H9 (cell line): ENCODE results near the gene PLA2G15. TPM values are rescaled to one million over a fixed set of nuclear protein-coding genes. Genes with fewer than 3 reads are reported as not detected.

Experiments used
- DNase-seq: peaks from one replicate; pipeline ENCODE4 v3.0.0-alpha.2; 2017
- H2AFZ ChIP-seq: one replicate; pipeline ENCODE4 v1.6.1; 2013; ENCODE audit warnings: mild to moderate bottlenecking, low read length, control low read depth, moderate library complexity
- H2AK5ac ChIP-seq: 2 replicates; pipeline ENCODE4 v1.6.1; 2013; ENCODE audit warnings: low read length, control low read depth, mixed read lengths; ENCODE audit not compliant: insufficient read length
- H2BK120ac ChIP-seq: one replicate; pipeline ENCODE4 v1.6.1; 2013; ENCODE audit warnings: low read depth, mild to moderate bottlenecking, low read length, control low read depth, inconsistent platforms; ENCODE audit not compliant: poor library complexity, severe bottlenecking
- H2BK12ac ChIP-seq: 2 replicates; pipeline ENCODE4 v1.6.1; 2013; ENCODE audit warnings: low read length, control low read depth, mixed read lengths, low read depth; ENCODE audit not compliant: insufficient read length
- H2BK15ac ChIP-seq: 2 replicates; pipeline ENCODE4 v1.6.1; 2013; ENCODE audit warnings: low read depth, low read length, control low read depth
- H2BK20ac ChIP-seq: one replicate; pipeline ENCODE4 v1.6.1; 2013; ENCODE audit warnings: low read depth, mild to moderate bottlenecking, low read length, control low read depth, inconsistent platforms; ENCODE audit not compliant: poor library complexity, severe bottlenecking
- H2BK5ac ChIP-seq: 2 replicates; pipeline ENCODE4 v1.6.1; 2013; ENCODE audit warnings: low read length, control low read depth, mixed read lengths; ENCODE audit not compliant: insufficient read length
- H3K14ac ChIP-seq: 2 replicates; pipeline ENCODE4 v1.6.1; 2013; ENCODE audit warnings: low read length, control low read depth; ENCODE audit not compliant: insufficient read depth
- H3K18ac ChIP-seq: 2 replicates; pipeline ENCODE4 v1.6.1; 2013; ENCODE audit warnings: low read depth, mild to moderate bottlenecking, mixed read lengths, low read length, control low read depth; ENCODE audit not compliant: insufficient read length
- H3K23ac ChIP-seq: 2 replicates; pipeline ENCODE4 v1.6.1; 2013; ENCODE audit warnings: low read length, control low read depth, mixed read lengths, low read depth; ENCODE audit not compliant: insufficient read length
- H3K23me2 ChIP-seq: 2 replicates; pipeline ENCODE4 v1.6.1; 2013; ENCODE audit warnings: low read depth, mild to moderate bottlenecking, mixed read lengths, low read length, control low read depth; ENCODE audit not compliant: insufficient read length, poor library complexity, severe bottlenecking
- H3K27ac ChIP-seq: 2 replicates; pipeline ENCODE4 v1.5.1; 2013; ENCODE audit warnings: low read length, control low read depth, mixed read lengths, low read depth; ENCODE audit not compliant: insufficient read length
- H3K27me3 ChIP-seq: 2 replicates; pipeline ENCODE4 v1.6.1; 2013; ENCODE audit warnings: low read length, control low read depth, inconsistent platforms; ENCODE audit not compliant: insufficient read depth
- H3K4ac ChIP-seq: 2 replicates; pipeline ENCODE4 v1.6.1; 2013; ENCODE audit warnings: low read depth, mild to moderate bottlenecking, control low read depth, inconsistent platforms, low read length, moderate library complexity
- H3K4me1 ChIP-seq: 2 replicates; pipeline ENCODE4 v1.6.1; 2013; ENCODE audit warnings: low read length, control low read depth, inconsistent platforms; ENCODE audit not compliant: insufficient read depth
- H3K4me2 ChIP-seq: 2 replicates; pipeline ENCODE4 v1.6.1; 2013; ENCODE audit warnings: low read length, control low read depth, mixed read lengths; ENCODE audit not compliant: insufficient read length, insufficient read depth
- H3K56ac ChIP-seq: 2 replicates; pipeline ENCODE4 v1.6.1; 2013; ENCODE audit warnings: low read depth, mild to moderate bottlenecking, mixed read lengths, low read length, control low read depth; ENCODE audit not compliant: insufficient read length
- H3K79me1 ChIP-seq: 2 replicates; pipeline ENCODE4 v1.6.1; 2013; ENCODE audit warnings: low read depth, mild to moderate bottlenecking, moderate library complexity, low read length, control low read depth, inconsistent platforms; ENCODE audit not compliant: insufficient read depth, poor library complexity, severe bottlenecking
- H3K79me2 ChIP-seq: 2 replicates; pipeline ENCODE4 v1.6.1; 2013; ENCODE audit warnings: low read length, control low read depth, inconsistent platforms; ENCODE audit not compliant: insufficient read depth
- H3K9ac ChIP-seq: 2 replicates; pipeline ENCODE4 v1.6.1; 2013; ENCODE audit warnings: low read length, control low read depth, mixed read lengths; ENCODE audit not compliant: insufficient read length; ENCODE audit errors: extremely low read depth
- H3K9me3 ChIP-seq: one replicate; pipeline ENCODE4 v1.6.1; 2013; ENCODE audit warnings: low read depth, low read length, inconsistent platforms; ENCODE audit not compliant: control insufficient read depth
- H3T11ph ChIP-seq: one replicate; pipeline ENCODE4 v1.6.1; 2013; ENCODE audit warnings: mild to moderate bottlenecking, low read length, control low read depth, inconsistent platforms
- H4K20me1 ChIP-seq: one replicate; pipeline ENCODE4 v1.6.1; 2013; ENCODE audit not compliant: control insufficient read depth, insufficient read length, insufficient read depth
- H4K5ac ChIP-seq: 2 replicates; pipeline ENCODE4 v1.6.1; 2013; ENCODE audit warnings: low read depth, mild to moderate bottlenecking, mixed read lengths, low read length, control low read depth; ENCODE audit not compliant: insufficient read length
- H4K8ac ChIP-seq: replicated peaks from 2 replicates; pipeline ENCODE4 v1.6.1; 2013; ENCODE audit warnings: low read length, control low read depth, mixed read lengths, low read depth; ENCODE audit not compliant: insufficient read length
- H4K91ac ChIP-seq: 2 replicates; pipeline ENCODE4 v1.6.1; 2013; ENCODE audit warnings: low read depth, mild to moderate bottlenecking, moderate library complexity, mixed read lengths, low read length, control low read depth; ENCODE audit not compliant: insufficient read length
- H3K27ac Mint-ChIP-seq, 3 experiments: 2 replicates in 2 of 3; 3 replicates in 1 of 3; pipeline ENCODE4 v1.8.0; 2020 to 2021; ENCODE audit warnings: mixed read lengths in 3 of 3, mild to moderate bottlenecking in 1 of 3, moderate library complexity in 1 of 3
- H3K27me3 Mint-ChIP-seq: 2 replicates; pipeline ENCODE4 v1.8.0; 2021; ENCODE audit warnings: low read depth, mild to moderate bottlenecking, moderate library complexity, mixed read lengths
- H3K36me3 Mint-ChIP-seq, 3 experiments: 2 replicates in 2 of 3; 3 replicates in 1 of 3; pipeline ENCODE4 v1.8.0; 2020 to 2021; ENCODE audit warnings: low read depth in 3 of 3, mixed read lengths in 3 of 3; ENCODE audit not compliant: insufficient read depth in 1 of 3
- H3K4me1 Mint-ChIP-seq, 2 experiments: 2 replicates each; pipeline ENCODE4 v1.8.0; 2020; ENCODE audit warnings: mixed read lengths in 2 of 2
- H3K4me3 Mint-ChIP-seq, 2 experiments: 2 replicates in 1 of 2; 3 replicates in 1 of 2; pipeline ENCODE4 v1.8.0; 2020 to 2021; ENCODE audit warnings: mild to moderate bottlenecking in 2 of 2, mixed read lengths in 2 of 2, moderate library complexity in 1 of 2
- H3K9me3 Mint-ChIP-seq, 2 experiments: 2 replicates in 1 of 2; 3 replicates in 1 of 2; pipeline ENCODE4 v1.8.0; 2020; ENCODE audit warnings: mild to moderate bottlenecking in 2 of 2, mixed read lengths in 2 of 2, moderate library complexity in 1 of 2
- CTCF ChIP-seq: fragments of 200-600 bp; sonication (generic); conservative IDR thresholded peaks from 3 replicates; pipeline ENCODE4 v1.8.0; 2021; ENCODE audit warnings: antibody characterized with exemption, mild to moderate bottlenecking
- WGBS: extraction: QIAGEN DNeasy Blood & Tissue Kit; methylation state at CpG from one replicate; pipeline ENCODE4 v1.1.7; 2013; ENCODE audit warnings: missing lambda C conversion rate, low lambda C conversion rate, mixed read lengths; ENCODE audit not compliant: insufficient read length; ENCODE audit errors: extremely low coverage; 5-methylcytosine and 5-hydroxymethylcytosine counted together
- total RNA-seq: library from RNA; stranded (reverse); gene quantifications from 2 replicates; pipeline ENCODE4 v1.2.1, GENCODE V29; 2021

PLA2G15 gene
- total RNA-seq, 1 experiment from 2014 or later: 11.0 TPM

GRCh38 chr16:68273896-68274295 lies 28.7 kb downstream of the PLA2G15 start:
- no peak overlapping the region for H2BK20ac ChIP-seq
- no peaks in the 10 kb centered on the region for H4K20me1 ChIP-seq
- no CpG with 5 or more reads among the region's 8 CpGs for WGBS
- H3K4ac ChIP-seq: no peak overlapping the region
- no peak overlapping the region for H4K91ac ChIP-seq
- DNase-seq: no peak
- no peak overlapping the region for H3K14ac ChIP-seq
- no peaks in the 10 kb centered on the region for H3K4me1 ChIP-seq
- no peaks in the 10 kb centered on the region for H3K27me3 ChIP-seq
- Mint-ChIP-seq H3K9me3 (no peaks in the 10 kb centered on the region), H3K4me1 (peaks cover 5 to 9% of the 10 kb centered on the region in 2 experiments), H3K27ac (no peak overlapping the region), H3K27me3 (no peaks in the 10 kb centered on the region), H3K4me3 (no peak overlapping the region), H3K36me3 (peaks cover 16 to 25% (median 16%) of the 10 kb centered on the region in 3 experiments; a peak in 5 of 7 replicates)
- no peaks in the 10 kb centered on the region for H3K9me3 ChIP-seq
- H2AFZ ChIP-seq: no peak overlapping the region
- H3K27ac ChIP-seq: no peak overlapping the region
- TF ChIP-seq CTCF: no peak
- H3K4me2 ChIP-seq: no peak overlapping the region
- peaks cover 1% of the 10 kb centered on the region; the same call in 1 of the 2 replicates for H3K79me2 ChIP-seq
- H2AK5ac ChIP-seq: no peak overlapping the region
- no peak overlapping the region for H2BK12ac ChIP-seq
- H2BK15ac ChIP-seq: no peak overlapping the region
- no peak overlapping the region for H3K23ac ChIP-seq
- peaks cover 3% of the 10 kb centered on the region for H3K79me1 ChIP-seq
- no peak overlapping the region for H3K18ac ChIP-seq
- no peak overlapping the region for H3K9ac ChIP-seq
- no peak overlapping the region for H4K5ac ChIP-seq
- H3T11ph ChIP-seq: no peak overlapping the region
- H4K8ac ChIP-seq: no peak overlapping the region
- no peak overlapping the region for H3K56ac ChIP-seq
- H2BK120ac ChIP-seq: no peak overlapping the region
- no peaks in the 10 kb centered on the region for H3K23me2 ChIP-seq
- no peak overlapping the region for H2BK5ac ChIP-seq
